HepG2 (cell line): ENCODE measurements around the gene ADAP2. TPM values are rescaled to one million over a fixed set of nuclear protein-coding genes. Genes with fewer than 3 reads are reported as not detected.
A peak's percentile ranks its signal among the peaks of the same experiment; 100 is the strongest.

Source experiments
- DR1 ChIP-seq: sonication (generic); formaldehyde crosslinking; IDR thresholded peaks from 2 replicates; pipeline ENCODE4 v1.8.0; 2021; ENCODE audit warnings: mild to moderate bottlenecking, missing genetic modification reagents, inconsistent platforms
- EP300 ChIP-seq, 3 experiments: sonication (generic) in 1 of 3; formaldehyde crosslinking in 1 of 3; IDR thresholded peaks; 2 replicates each; pipeline versions ENCODE4 v1.5.1 to v1.6.1; 2011 to 2020; ENCODE audit warnings: low read depth in 2 of 3, low read length in 2 of 3, borderline replicate concordance in 1 of 3, improper control_type of control experiment in 1 of 3, mild to moderate bottlenecking in 1 of 3, missing genetic modification reagents in 1 of 3, moderate library complexity in 1 of 3
- NFATC3 ChIP-seq: sonication (generic); formaldehyde crosslinking; IDR thresholded peaks from 2 replicates; pipeline ENCODE4 v1.5.1; 2020; ENCODE audit warnings: mild to moderate bottlenecking, missing genetic modification reagents
- SALL2 ChIP-seq: sonication (generic); formaldehyde crosslinking; IDR thresholded peaks from 2 replicates; pipeline ENCODE4 v1.8.1; 2023; ENCODE audit warnings: mild to moderate bottlenecking, missing genetic modification reagents, inconsistent platforms
- SCMH1 ChIP-seq: sonication (generic); formaldehyde crosslinking; IDR thresholded peaks from 2 replicates; pipeline ENCODE4 v1.9.0; 2021; ENCODE audit warnings: missing genetic modification reagents, mild to moderate bottlenecking, borderline replicate concordance
- SIN3B ChIP-seq: fragments of 150-350 bp; IDR thresholded peaks from 2 replicates; pipeline ENCODE4 v1.6.1; 2014; ENCODE audit warnings: low read length
- STAG1 ChIP-seq: sonication (generic); formaldehyde crosslinking; IDR thresholded peaks from 2 replicates; pipeline ENCODE4 v1.4.0; 2020; ENCODE audit warnings: missing genetic modification reagents
- ZFP36L1 ChIP-seq: sonication (generic); formaldehyde crosslinking; IDR thresholded peaks from 2 replicates; pipeline ENCODE4 v1.8.0; 2022; ENCODE audit warnings: mild to moderate bottlenecking, missing genetic modification reagents, moderate library complexity
- ZNF234 ChIP-seq: sonication (generic); formaldehyde crosslinking; conservative IDR thresholded peaks from 2 replicates; pipeline ENCODE4 v1.5.1; 2020; ENCODE audit warnings: mild to moderate bottlenecking, missing genetic modification reagents
- ZNF383 ChIP-seq: sonication (generic); formaldehyde crosslinking; IDR thresholded peaks from 2 replicates; pipeline ENCODE4 v1.4.0; 2020; ENCODE audit warnings: missing genetic modification reagents, mild to moderate bottlenecking, borderline replicate concordance
- ZNF589 ChIP-seq: sonication (generic); formaldehyde crosslinking; conservative IDR thresholded peaks from 2 replicates; pipeline ENCODE4 v1.8.0; 2022; ENCODE audit warnings: mild to moderate bottlenecking, moderate library complexity, missing genetic modification reagents
- ZNF737 ChIP-seq: sonication (generic); formaldehyde crosslinking; IDR thresholded peaks from 2 replicates; pipeline ENCODE4 v1.5.0; 2020; ENCODE audit warnings: missing genetic modification reagents, mild to moderate bottlenecking, borderline replicate concordance
- ZNF777 ChIP-seq: sonication (generic); formaldehyde crosslinking; IDR thresholded peaks from 2 replicates; pipeline ENCODE4 v1.4.0; 2020; ENCODE audit warnings: missing genetic modification reagents
- ZNF879 ChIP-seq: sonication (generic); formaldehyde crosslinking; IDR thresholded peaks from 2 replicates; pipeline ENCODE4 v1.8.1; 2023; ENCODE audit warnings: missing genetic modification reagents
- polyA plus RNA-seq, 8 experiments: library from polyadenylated mRNA; depleted of rRNA in 3 of 8; stranded (reverse) in 7 of 8; unstranded in 1 of 8; fragments of >200 nt; fragmentation: Illumina TruSeq in 4 of 8; extraction: Trizol in 4 of 8; gene quantifications; 2 replicates each; pipeline versions ENCODE4 v1.2.1 to v1.2.3, GENCODE V29; 2011 to 2016; ENCODE audit warnings: low read depth in 4 of 8, missing spikeins in 1 of 8, mixed read lengths in 1 of 8; ENCODE audit not compliant: insufficient read depth in 1 of 8
- total RNA-seq, 5 experiments: library from RNA; depleted of rRNA; stranded (reverse); fragments of >200 nt; fragmentation: Illumina TruSeq; extraction: Trizol; gene quantifications; 2 replicates each; pipeline ENCODE4 v1.2.3, GENCODE V29; 2016; ENCODE audit warnings: low read depth in 1 of 5
- TF ChIP-seq, protein P1 (sequence below): sonication (generic); formaldehyde crosslinking; IDR thresholded peaks from 2 replicates; pipeline ENCODE4 v1.5.0; 2020; ENCODE audit warnings: mild to moderate bottlenecking, low read depth, missing genetic modification reagents, borderline replicate concordance
- TF ChIP-seq, protein P2 (sequence below): sonication (generic); formaldehyde crosslinking; IDR thresholded peaks from 2 replicates; pipeline ENCODE4 v1.4.0; 2020; ENCODE audit warnings: mild to moderate bottlenecking, missing genetic modification reagents
- TF ChIP-seq, protein P3 (sequence below): sonication (generic); formaldehyde crosslinking; IDR thresholded peaks from 2 replicates; pipeline ENCODE4 v1.4.0; 2020; ENCODE audit warnings: mild to moderate bottlenecking, missing genetic modification reagents
- TF ChIP-seq, protein P4 (sequence below): sonication (generic); formaldehyde crosslinking; IDR thresholded peaks from 2 replicates; pipeline ENCODE4 v1.4.0; 2020; ENCODE audit warnings: missing genetic modification reagents
- TF ChIP-seq, protein P5 (sequence below): IDR thresholded peaks from 2 replicates; pipeline ENCODE4 v1.6.1; 2012; ENCODE audit warnings: inconsistent platforms
- TF ChIP-seq, protein P6 (sequence below): IDR thresholded peaks from 2 replicates; pipeline ENCODE4 v1.6.1; 2016

ADAP2 gene
- total and polyA plus RNA-seq, 2 of the 13 experiments (the other 11 are each of a cell fraction or from before 2014, with no cell fraction given) = 0.51 to 0.70 TPM

DNA sequence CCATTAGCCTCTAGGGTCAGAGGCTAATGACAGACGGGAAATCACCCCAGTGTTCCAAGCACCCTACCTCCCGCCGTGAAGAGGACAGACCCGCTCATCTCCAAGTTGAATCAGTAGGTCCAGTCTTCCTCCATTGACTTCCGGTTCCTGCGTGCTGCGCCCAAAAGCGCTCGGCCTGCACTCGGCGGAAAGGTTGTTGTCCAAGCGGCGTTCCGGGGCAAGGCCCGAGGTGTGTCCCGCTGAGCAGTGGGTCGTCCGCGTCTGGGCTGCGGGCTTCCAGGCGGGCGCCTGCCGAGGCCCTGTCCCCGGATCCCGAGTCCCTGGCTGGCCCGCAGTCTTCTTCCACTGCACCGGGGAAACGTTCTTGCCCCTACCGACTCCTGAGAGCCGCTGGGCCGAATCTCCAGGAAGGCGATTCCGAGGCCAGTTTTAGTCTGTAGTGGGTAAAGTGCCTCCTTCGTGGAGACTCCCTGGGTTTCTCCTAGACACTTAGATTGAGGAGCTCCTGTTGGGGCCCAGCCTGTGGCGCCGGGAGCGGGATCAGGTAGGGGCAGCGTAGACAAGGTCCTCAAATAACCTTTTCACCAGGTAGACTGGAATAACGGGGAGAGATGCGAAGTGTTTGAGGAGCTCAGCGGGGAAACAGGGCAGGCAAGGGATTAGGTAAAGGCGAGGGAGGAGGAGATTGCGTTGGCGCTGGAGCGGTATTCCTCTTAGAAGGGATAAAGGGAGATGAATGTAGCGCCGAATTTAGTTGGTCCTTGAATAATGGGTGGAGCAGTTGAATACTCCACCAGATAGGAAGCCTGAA lies 15.4 kb upstream of the ADAP2 start, which contains the start of gene TEFM (continued):
- TF ChIP-seq, protein P1, sequence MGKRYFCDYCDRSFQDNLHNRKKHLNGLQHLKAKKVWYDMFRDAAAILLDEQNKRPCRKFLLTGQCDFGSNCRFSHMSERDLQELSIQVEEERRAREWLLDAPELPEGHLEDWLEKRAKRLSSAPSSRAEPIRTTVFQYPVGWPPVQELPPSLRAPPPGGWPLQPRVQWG = no peak
- TF ChIP-seq NFATC3 = no peak
- peak; percentile 93 for TF ChIP-seq ZNF777 (CRISPR knock-in tag)
- TF ChIP-seq, protein P2, sequence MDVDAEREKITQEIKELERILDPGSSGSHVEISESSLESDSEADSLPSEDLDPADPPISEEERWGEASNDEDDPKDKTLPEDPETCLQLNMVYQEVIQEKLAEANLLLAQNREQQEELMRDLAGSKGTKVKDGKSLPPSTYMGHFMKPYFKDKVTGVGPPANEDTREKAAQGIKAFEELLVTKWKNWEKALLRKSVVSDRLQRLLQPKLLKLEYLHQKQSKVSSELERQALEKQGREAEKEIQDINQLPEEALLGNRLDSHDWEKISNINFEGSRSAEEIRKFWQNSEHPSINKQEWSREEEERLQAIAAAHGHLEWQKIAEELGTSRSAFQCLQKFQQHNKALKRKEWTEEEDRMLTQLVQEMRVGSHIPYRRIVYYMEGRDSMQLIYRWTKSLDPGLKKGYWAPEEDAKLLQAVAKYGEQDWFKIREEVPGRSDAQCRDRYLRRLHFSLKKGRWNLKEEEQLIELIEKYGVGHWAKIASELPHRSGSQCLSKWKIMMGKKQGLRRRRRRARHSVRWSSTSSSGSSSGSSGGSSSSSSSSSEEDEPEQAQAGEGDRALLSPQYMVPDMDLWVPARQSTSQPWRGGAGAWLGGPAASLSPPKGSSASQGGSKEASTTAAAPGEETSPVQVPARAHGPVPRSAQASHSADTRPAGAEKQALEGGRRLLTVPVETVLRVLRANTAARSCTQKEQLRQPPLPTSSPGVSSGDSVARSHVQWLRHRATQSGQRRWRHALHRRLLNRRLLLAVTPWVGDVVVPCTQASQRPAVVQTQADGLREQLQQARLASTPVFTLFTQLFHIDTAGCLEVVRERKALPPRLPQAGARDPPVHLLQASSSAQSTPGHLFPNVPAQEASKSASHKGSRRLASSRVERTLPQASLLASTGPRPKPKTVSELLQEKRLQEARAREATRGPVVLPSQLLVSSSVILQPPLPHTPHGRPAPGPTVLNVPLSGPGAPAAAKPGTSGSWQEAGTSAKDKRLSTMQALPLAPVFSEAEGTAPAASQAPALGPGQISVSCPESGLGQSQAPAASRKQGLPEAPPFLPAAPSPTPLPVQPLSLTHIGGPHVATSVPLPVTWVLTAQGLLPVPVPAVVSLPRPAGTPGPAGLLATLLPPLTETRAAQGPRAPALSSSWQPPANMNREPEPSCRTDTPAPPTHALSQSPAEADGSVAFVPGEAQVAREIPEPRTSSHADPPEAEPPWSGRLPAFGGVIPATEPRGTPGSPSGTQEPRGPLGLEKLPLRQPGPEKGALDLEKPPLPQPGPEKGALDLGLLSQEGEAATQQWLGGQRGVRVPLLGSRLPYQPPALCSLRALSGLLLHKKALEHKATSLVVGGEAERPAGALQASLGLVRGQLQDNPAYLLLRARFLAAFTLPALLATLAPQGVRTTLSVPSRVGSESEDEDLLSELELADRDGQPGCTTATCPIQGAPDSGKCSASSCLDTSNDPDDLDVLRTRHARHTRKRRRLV (CRISPR knock-in tag) = no peak
- TF ChIP-seq, protein P3, sequence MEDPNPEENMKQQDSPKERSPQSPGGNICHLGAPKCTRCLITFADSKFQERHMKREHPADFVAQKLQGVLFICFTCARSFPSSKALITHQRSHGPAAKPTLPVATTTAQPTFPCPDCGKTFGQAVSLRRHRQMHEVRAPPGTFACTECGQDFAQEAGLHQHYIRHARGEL = peak; percentile 80; the same call in 1 of the 2 replicates
- peak; percentile 72; the same call in 1 of the 2 replicates for TF ChIP-seq ZFP36L1 (CRISPR knock-in tag)
- no peak; a peak in 1 of 4 replicates for TF ChIP-seq EP300 (IDR thresholded peaks at IDR 0.05; ENCODE audit: low read depth in 2 of 2, low read length in 2 of 2)
- peak; percentile 66; the same call in 1 of the 2 replicates for TF ChIP-seq EP300 (CRISPR knock-in tag; IDR thresholded peaks at IDR 0.05; ENCODE audit: borderline replicate concordance)
- TF ChIP-seq STAG1 (CRISPR knock-in tag) = peak; percentile 53
- TF ChIP-seq SIN3B = peak; percentile 89; the same call in 1 of the 2 replicates
- no peak; the same call in 1 of the 2 replicates for TF ChIP-seq ZNF383 (CRISPR knock-in tag)
- TF ChIP-seq, protein P4, sequence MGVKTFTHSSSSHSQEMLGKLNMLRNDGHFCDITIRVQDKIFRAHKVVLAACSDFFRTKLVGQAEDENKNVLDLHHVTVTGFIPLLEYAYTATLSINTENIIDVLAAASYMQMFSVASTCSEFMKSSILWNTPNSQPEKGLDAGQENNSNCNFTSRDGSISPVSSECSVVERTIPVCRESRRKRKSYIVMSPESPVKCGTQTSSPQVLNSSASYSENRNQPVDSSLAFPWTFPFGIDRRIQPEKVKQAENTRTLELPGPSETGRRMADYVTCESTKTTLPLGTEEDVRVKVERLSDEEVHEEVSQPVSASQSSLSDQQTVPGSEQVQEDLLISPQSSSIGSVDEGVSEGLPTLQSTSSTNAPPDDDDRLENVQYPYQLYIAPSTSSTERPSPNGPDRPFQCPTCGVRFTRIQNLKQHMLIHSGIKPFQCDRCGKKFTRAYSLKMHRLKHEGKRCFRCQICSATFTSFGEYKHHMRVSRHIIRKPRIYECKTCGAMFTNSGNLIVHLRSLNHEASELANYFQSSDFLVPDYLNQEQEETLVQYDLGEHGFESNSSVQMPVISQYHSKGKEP = peak; percentile 91
- peak; percentile 68; the same call in 1 of the 2 replicates for TF ChIP-seq ZNF879 (CRISPR knock-in tag)
- TF ChIP-seq, protein P5, sequence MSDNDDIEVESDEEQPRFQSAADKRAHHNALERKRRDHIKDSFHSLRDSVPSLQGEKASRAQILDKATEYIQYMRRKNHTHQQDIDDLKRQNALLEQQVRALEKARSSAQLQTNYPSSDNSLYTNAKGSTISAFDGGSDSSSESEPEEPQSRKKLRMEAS = peak; percentile 79
- peak; percentile 84 for TF ChIP-seq DR1
- peak; percentile 96 for TF ChIP-seq ZNF589 (CRISPR knock-in tag)
- TF ChIP-seq ZNF737 (CRISPR knock-in tag) = peak; percentile 56; the same call in 1 of the 2 replicates
- TF ChIP-seq SCMH1 = no peak
- TF ChIP-seq, protein P6, sequence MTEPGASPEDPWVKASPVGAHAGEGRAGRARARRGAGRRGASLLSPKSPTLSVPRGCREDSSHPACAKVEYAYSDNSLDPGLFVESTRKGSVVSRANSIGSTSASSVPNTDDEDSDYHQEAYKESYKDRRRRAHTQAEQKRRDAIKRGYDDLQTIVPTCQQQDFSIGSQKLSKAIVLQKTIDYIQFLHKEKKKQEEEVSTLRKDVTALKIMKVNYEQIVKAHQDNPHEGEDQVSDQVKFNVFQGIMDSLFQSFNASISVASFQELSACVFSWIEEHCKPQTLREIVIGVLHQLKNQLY (CRISPR knock-in tag) = peak; percentile 43; the same call in 1 of the 2 replicates
- TF ChIP-seq ZNF234 (CRISPR knock-in tag) = no peak
- TF ChIP-seq SALL2 (CRISPR knock-in tag) = peak; percentile 97
